ENCODE measurements around the gene IBA57. TPM values are rescaled to one million over a fixed set of nuclear protein-coding genes. Genes with fewer than 3 reads are reported as not detected.
"Not testable (repeated sequence)": the region's sequence is repeated elsewhere in the genome, so short reads cannot be mapped to it uniquely, and the experiment has no call there.

The IBA57 gene
- polyA plus RNA-seq, 2 of the 4 experiments (the other 2 are of a cell fraction): 1.5 to 2.2 TPM

GRCh38 chr1:228184152-228184551, 18.5 kb downstream of the IBA57 start:
- Histone ChIP-seq H3K4me1 (no peaks in the 10 kb centered on the region), H3K4me3 (no peak overlapping the region), H3K9me3 (peaks cover 11% of the 10 kb centered on the region), H3K4me2 (no peak overlapping the region), H3K27ac (no peak overlapping the region)
- ChIA-PET CTCF (interaction anchor here (0.5 kb wide), 1 partner anchor 275 kb away, joined by 3 read pairs; no protein-coding TSS in a partner anchor), POLR2A (no interaction called here)
- FAIRE-seq: no peak
- 83% methylated on average over 7 of the region's 7 CpGs for WGBS (ENCODE audit: missing lambda C conversion rate)
- no peak for TF ChIP-seq CHD2 (IDR thresholded peaks at IDR 0.05; ENCODE audit: low read length, partially characterized antibody)
- DNase-seq (ENCODE audit: low read depth in 1 of 2, low spot score in 1 of 2): no peak
- ATAC-seq: no peak

GRCh38 chr1:228185641-228185965, 20.0 kb downstream of the IBA57 start:
- DNase-seq (ENCODE audit: low read depth in 1 of 2, low spot score in 1 of 2) (no peak), ATAC-seq (no peak), FAIRE-seq (no peak)
- POLR2A ChIA-PET: no interaction called here
- no peak for TF ChIP-seq FOXS1 (CRISPR knock-in tag; IDR thresholded peaks at IDR 0.05)
- no peak for TF ChIP-seq PBX3 (IDR thresholded peaks at IDR 0.05)
- TF ChIP-seq EHF (CRISPR knock-in tag; IDR thresholded peaks at IDR 0.05): no peak
- TF ChIP-seq ELK1 (IDR thresholded peaks at IDR 0.05; ENCODE audit: low read depth, low read length): no peak
- no peak for TF ChIP-seq HOXA7 (CRISPR knock-in tag; IDR thresholded peaks at IDR 0.05)
- no peak for TF ChIP-seq RARB (CRISPR knock-in tag; IDR thresholded peaks at IDR 0.05)
- no peak for TF ChIP-seq HDAC2 (IDR thresholded peaks at IDR 0.05)
- no peak for TF ChIP-seq HES2 (IDR thresholded peaks at IDR 0.05)
- TF ChIP-seq FOSB (CRISPR knock-in tag; IDR thresholded peaks at IDR 0.05): no peak
- TF ChIP-seq RFX5 (IDR thresholded peaks at IDR 0.05): no peak
- no peak for TF ChIP-seq GATA3 (IDR thresholded peaks at IDR 0.05; ENCODE audit: borderline replicate concordance)
- TF ChIP-seq JUNB (IDR thresholded peaks at IDR 0.05): no peak
- no peak for TF ChIP-seq CBX8 (IDR thresholded peaks at IDR 0.05)
- Histone ChIP-seq H3K9me3 (peaks cover 11% of the 10 kb centered on the region), H3K4me2 (no peak overlapping the region), H3K4me1 (no peaks in the 10 kb centered on the region), H3K27ac (no peak overlapping the region), H3K4me3 (no peak overlapping the region)
- 75% methylated on average over 11 of the region's 11 CpGs for WGBS (ENCODE audit: missing lambda C conversion rate)
- CTCF ChIA-PET: no interaction called here

- H3K4me2 ChIP-seq; DNase-seq (ENCODE audit: low read depth in 1 of 2, low spot score in 1 of 2); H3K4me3 ChIP-seq; POLR2A ChIA-PET; FAIRE-seq; H3K4me1 ChIP-seq; H3K27ac ChIP-seq; ATAC-seq: not testable (repeated sequence)
- H3K9me3 ChIP-seq: peaks cover 11% of the 10 kb centered on the region
- whole genome bisulfite sequencing (ENCODE audit: missing lambda C conversion rate): 3% methylated on average over 2 of the region's 2 CpGs
- CTCF ChIA-PET: interaction anchor here (0.6 to 3.9 kb wide), 8 partner anchors 10 to 326 kb away, joined by 3 to 19 read pairs (median 4); no protein-coding TSS in a partner anchor
Measured at GRCh38 chr1:228188249-228188648, 22.6 kb downstream of the IBA57 start.

- CTCF ChIA-PET: interaction anchor here (3.9 kb wide), 1 partner anchor 12 kb away, joined by 19 read pairs; no protein-coding TSS in a partner anchor
- Histone ChIP-seq H3K4me1 (no peaks in the 10 kb centered on the region), H3K4me3 (no peak overlapping the region), H3K4me2 (no peak overlapping the region), H3K27ac (no peak overlapping the region), H3K9me3 (peaks cover 11% of the 10 kb centered on the region)
- FAIRE-seq (no peak), DNase-seq (ENCODE audit: low read depth in 1 of 2, low spot score in 1 of 2) (no peak), ATAC-seq (no peak)
- POLR2A ChIA-PET: no interaction called here
- TF ChIP-seq MAZ (IDR thresholded peaks at IDR 0.05; ENCODE audit: borderline replicate concordance, low read depth, low read length) (no peak), GATA3 (IDR thresholded peaks at IDR 0.05; ENCODE audit: borderline replicate concordance) (no peak), HOXA7 (CRISPR knock-in tag; IDR thresholded peaks at IDR 0.05) (no peak), MAFK (IDR thresholded peaks at IDR 0.05; ENCODE audit: partially characterized antibody) (no peak), PBX3 (IDR thresholded peaks at IDR 0.05) (no peak), CTCF (IDR thresholded peaks at IDR 0.05) (no peak), REST (IDR thresholded peaks at IDR 0.05) (no peak), EP300 (IDR thresholded peaks at IDR 0.05) (no peak), SMC3 (IDR thresholded peaks at IDR 0.05) (no peak), E2F6 (IDR thresholded peaks at IDR 0.05; ENCODE audit: borderline replicate concordance, low read depth) (no peak)
- 75% methylated on average over 13 of the region's 14 CpGs for WGBS (ENCODE audit: missing lambda C conversion rate)
Measured at GRCh38 chr1:228190182-228190581, 24.6 kb downstream of the IBA57 start.

Measured in A549 (cell line).